H1 (cell line): ENCODE data around the gene KLHL10. TPM values are rescaled to one million over a fixed set of nuclear protein-coding genes. Genes with fewer than 3 reads are reported as not detected.

ENCODE experiments used
- CTCF ChIA-PET: fragments of 300-600 bp; sonication (Branson Sonifier 250); formaldehyde crosslinking; loops from one replicate; lab custom pipeline; 2021; ENCODE audit not compliant: partially characterized antibody; lab: Charles Lee
- POLR2A ChIA-PET: fragments of 300-600 bp; sonication (Branson Sonifier 250); formaldehyde crosslinking; loops from one replicate; lab custom pipeline; 2021; ENCODE audit warnings: inconsistent platforms; ENCODE audit not compliant: partially characterized antibody; lab: Charles Lee
- DNase-seq, 2 experiments: peaks; one replicate each; pipeline versions ENCODE4 v3.0.0 to v3.0.0-alpha.2; 2010 to 2022; ENCODE audit warnings: low spot score in 2 of 2, low read depth in 1 of 2, mixed read lengths in 1 of 2
- FAIRE-seq: peaks from 2 replicates; lab custom pipeline; 2011; peaks lifted over from hg19 to GRCh38; lab: Jason Lieb, UNC
- H2AFZ ChIP-seq: 2 replicates; pipeline ENCODE4 v1.8.1; 2012; ENCODE audit warnings: low read length, inconsistent platforms
- H2AK5ac ChIP-seq: 2 replicates; pipeline ENCODE4 v1.6.1; 2013; ENCODE audit warnings: low read depth, low read length
- H2BK120ac ChIP-seq: replicated peaks from 2 replicates; pipeline ENCODE3; 2013; ENCODE audit warnings: low read depth, low read length, inconsistent platforms
- H2BK12ac ChIP-seq: 2 replicates; pipeline ENCODE4 v1.6.1; 2013; ENCODE audit warnings: low read depth, low read length
- H2BK15ac ChIP-seq: 2 replicates; pipeline ENCODE4 v1.6.1; 2013; ENCODE audit warnings: low read length
- H2BK20ac ChIP-seq: 2 replicates; pipeline ENCODE4 v1.6.1; 2013; ENCODE audit warnings: low read length
- H2BK5ac ChIP-seq: 2 replicates; pipeline ENCODE4 v1.6.1; 2013; ENCODE audit warnings: low read depth, low read length
- H3K14ac ChIP-seq: 2 replicates; pipeline ENCODE4 v1.6.1; 2013; ENCODE audit warnings: inconsistent platforms; ENCODE audit not compliant: insufficient read length
- H3K18ac ChIP-seq: 2 replicates; pipeline ENCODE4 v1.6.1; 2013; ENCODE audit warnings: low read length; ENCODE audit errors: extremely low read depth
- H3K23ac ChIP-seq: 2 replicates; pipeline ENCODE4 v1.6.1; 2013; ENCODE audit warnings: inconsistent platforms; ENCODE audit not compliant: insufficient read length
- H3K23me2 ChIP-seq: 2 replicates; pipeline ENCODE4 v1.6.1; 2013; ENCODE audit warnings: low read depth, low read length
- H3K27ac ChIP-seq: 2 replicates; pipeline ENCODE4 v1.6.1; 2011; ENCODE audit warnings: low read depth, low read length, inconsistent platforms
- H3K27me3 ChIP-seq, 4 experiments: replicated peaks in 1 of 4; 1 replicate in 1 of 4; 2 replicates in 3 of 4; pipeline versions ENCODE4 v1.6.1 to v1.8.1; 2011 to 2013; ENCODE audit warnings: low read length in 3 of 4, mild to moderate bottlenecking in 3 of 4, inconsistent platforms in 2 of 4, mixed read lengths in 2 of 4, moderate library complexity in 1 of 4; ENCODE audit not compliant: control insufficient read depth in 3 of 4, insufficient read depth in 3 of 4; ENCODE audit errors: extremely low read depth in 1 of 4
- H3K36me3 ChIP-seq, 4 experiments: 2 replicates each; pipeline versions ENCODE4 v1.6.1 to v1.8.1; 2011 to 2013; ENCODE audit warnings: mild to moderate bottlenecking in 4 of 4, low read length in 3 of 4, moderate library complexity in 2 of 4, control low read depth in 1 of 4, inconsistent platforms in 1 of 4; ENCODE audit not compliant: insufficient read depth in 4 of 4, control insufficient read depth in 2 of 4
- H3K4ac ChIP-seq: replicated peaks from 2 replicates; pipeline ENCODE3; 2013; ENCODE audit warnings: low read length, low read depth, mixed read lengths, inconsistent platforms; ENCODE audit not compliant: insufficient read length
- H3K4me1 ChIP-seq, 4 experiments: replicated peaks in 1 of 4; 1 replicate in 1 of 4; 2 replicates in 3 of 4; pipeline versions ENCODE4 v1.6.1 to v1.8.1; 2011 to 2013; ENCODE audit warnings: low read length in 3 of 4, inconsistent platforms in 2 of 4, mixed read lengths in 1 of 4; ENCODE audit not compliant: insufficient read depth in 4 of 4, control insufficient read depth in 3 of 4
- H3K4me2 ChIP-seq, 2 experiments: 2 replicates each; pipeline versions ENCODE4 v1.6.1 to v1.8.1; 2011 to 2013; ENCODE audit warnings: low read depth in 2 of 2, low read length in 2 of 2, control low read depth in 1 of 2, inconsistent platforms in 1 of 2, mild to moderate bottlenecking in 1 of 2; ENCODE audit not compliant: insufficient read depth in 1 of 2
- H3K4me3 ChIP-seq, 4 experiments: fragments of 200-600, 300-600 bp in 1 of 4; sonication (generic), shearing (Covaris generic), sonication (Bioruptor Twin) in 1 of 4; 2 replicates each; pipeline versions ENCODE4 v1.5.1 to v1.8.1; 2011 to 2016; ENCODE audit warnings: low read length in 4 of 4, low read depth in 3 of 4, control low read depth in 2 of 4, inconsistent platforms in 2 of 4, mild to moderate bottlenecking in 2 of 4, mixed read lengths in 1 of 4, moderate library complexity in 1 of 4; ENCODE audit not compliant: insufficient read depth in 2 of 4; ENCODE audit errors: extremely low read depth in 1 of 4
- H3K56ac ChIP-seq: replicated peaks from 2 replicates; pipeline ENCODE3; 2013; ENCODE audit warnings: low read depth, mild to moderate bottlenecking, mixed read lengths, low read length, inconsistent platforms; ENCODE audit not compliant: insufficient read length
- H3K79me1 ChIP-seq: 2 replicates; pipeline ENCODE4 v1.6.1; 2013; ENCODE audit warnings: low read depth, low read length, control low read depth
- H3K79me2 ChIP-seq, 2 experiments: 2 replicates each; pipeline versions ENCODE4 v1.6.1 to v1.8.1; 2012 to 2013; ENCODE audit warnings: low read length in 2 of 2, mild to moderate bottlenecking in 2 of 2, inconsistent platforms in 1 of 2; ENCODE audit not compliant: insufficient read depth in 2 of 2, control insufficient read depth in 1 of 2
- H3K9ac ChIP-seq, 4 experiments: replicated peaks in 1 of 4; 1 replicate in 1 of 4; 2 replicates in 3 of 4; pipeline versions ENCODE4 v1.6.1 to v1.8.1; 2011 to 2013; ENCODE audit warnings: low read depth in 3 of 4, low read length in 3 of 4, control low read depth in 2 of 4, mild to moderate bottlenecking in 2 of 4, moderate library complexity in 2 of 4, inconsistent platforms in 1 of 4; ENCODE audit errors: extremely low read depth in 1 of 4
- H3K9me3 ChIP-seq, 2 experiments: 2 replicates each; pipeline versions ENCODE4 v1.6.1 to v1.8.1; 2012 to 2013; ENCODE audit warnings: mild to moderate bottlenecking in 2 of 2, moderate library complexity in 2 of 2, control low read depth in 1 of 2, inconsistent platforms in 1 of 2, low read depth in 1 of 2, low read length in 1 of 2, mixed read lengths in 1 of 2; ENCODE audit not compliant: insufficient read depth in 2 of 2
- H4K20me1 ChIP-seq, 2 experiments: replicated peaks in 1 of 2; 2 replicates each; pipeline versions ENCODE3 to v1.8.1; 2011 to 2013; ENCODE audit warnings: inconsistent platforms in 2 of 2, low read length in 2 of 2, mild to moderate bottlenecking in 1 of 2; ENCODE audit not compliant: insufficient read depth in 2 of 2, control insufficient read depth in 1 of 2
- H4K5ac ChIP-seq: 2 replicates; pipeline ENCODE4 v1.6.1; 2013; ENCODE audit warnings: low read length, low read depth, mixed read lengths, inconsistent platforms; ENCODE audit not compliant: insufficient read length
- H4K8ac ChIP-seq: 2 replicates; pipeline ENCODE4 v1.8.0; 2013; ENCODE audit warnings: mild to moderate bottlenecking, moderate library complexity, low read length, inconsistent platforms; ENCODE audit not compliant: insufficient read depth; ENCODE audit errors: extremely low read depth
- H4K91ac ChIP-seq: replicated peaks from 2 replicates; pipeline ENCODE3; 2013; ENCODE audit warnings: low read length, mixed read lengths, inconsistent platforms; ENCODE audit not compliant: insufficient read length
- FOSL1 ChIP-seq: IDR thresholded peaks from 2 replicates; pipeline ENCODE4 v1.6.1; 2011; ENCODE audit warnings: mild to moderate bottlenecking, low read depth, low read length, moderate library complexity; ENCODE audit not compliant: insufficient read depth
- WGBS, 2 experiments: shearing (Covaris generic) in 1 of 2; methylation state at CpG; one replicate each; pipeline versions ENCODE4 v1.1.6 to v1.1.7; 2013 to 2015; ENCODE audit warnings: low lambda C conversion rate in 2 of 2, mixed read lengths in 2 of 2, inconsistent platforms in 1 of 2, low coverage in 1 of 2, missing lambda C conversion rate in 1 of 2; ENCODE audit not compliant: insufficient replicate concordance in 2 of 2, insufficient coverage in 1 of 2, insufficient read length in 1 of 2; ENCODE audit errors: extremely low coverage in 1 of 2, missing lambda C conversion rate in 1 of 2; 5-methylcytosine and 5-hydroxymethylcytosine counted together
- polyA plus RNA-seq, 7 experiments: library from polyadenylated mRNA; depleted of rRNA in 3 of 7; stranded (reverse) in 5 of 7; unstranded in 2 of 7; fragments of >200 nt in 5 of 7; fragments of 200-250 nt in 2 of 7; gene quantifications; 1 replicate in 5 of 7; 2 replicates in 1 of 7; 4 replicates in 1 of 7; pipeline versions ENCODE4 v1.2.1 to v1.2.3, GENCODE V29; 2011 to 2013; ENCODE audit warnings: missing spikeins in 2 of 7, mixed read lengths in 2 of 7
- total RNA-seq: library from RNA; stranded (reverse); fragmentation: NEBNext Ultra II Directional; extraction: Animal tissue kit (Norgen Biotek cat#: 25700); gene quantifications from 2 replicates; pipeline ENCODE4 v1.2.1, GENCODE V29; 2021
- TF ChIP-seq, protein P1 (sequence below): IDR thresholded peaks from 2 replicates; pipeline ENCODE4 v1.6.1; 2012; ENCODE audit warnings: inconsistent platforms

KLHL10 gene
- total and polyA plus RNA-seq, 2 of the 8 experiments (the other 6 are each of a cell fraction or from before 2014, with no cell fraction given): 0.19 to 0.26 TPM

DNA sequence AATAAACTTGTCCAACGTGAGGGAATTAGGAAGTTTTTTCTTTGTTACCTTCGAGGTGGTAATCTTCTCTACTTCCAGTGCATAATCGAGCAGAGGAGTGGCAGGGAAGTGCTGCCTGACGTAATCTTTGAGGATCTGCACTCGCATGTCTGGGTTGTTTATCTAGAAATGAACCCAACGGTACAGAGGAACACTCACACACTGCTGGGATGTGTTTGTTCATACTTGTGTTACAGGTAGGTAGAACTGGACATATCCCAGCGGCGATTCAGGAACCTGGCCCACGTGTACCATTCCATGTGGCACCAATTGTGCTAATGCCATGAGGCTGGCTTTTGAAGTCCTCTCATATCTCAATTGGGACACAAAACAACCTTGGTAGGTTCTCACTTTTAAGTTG, 31.8 kb downstream of the KLHL10 start:
- POLR2A ChIA-PET: interaction anchor here (1.2 to 2.1 kb wide), 4 partner anchors 10 to 100 kb away, joined by 3 to 6 read pairs (median 5); no protein-coding TSS in a partner anchor
- Histone ChIP-seq H4K8ac (no peak overlapping the region), H3K9me3 (no peaks in the 10 kb centered on the region), H4K20me1 (peaks cover 0 to 11% of the 10 kb centered on the region in 2 experiments), H2BK12ac (no peak overlapping the region), H3K4me3 (no peak overlapping the region), H3K27me3 (no peaks in the 10 kb centered on the region), H3K9ac (no peak overlapping the region), H3K4me1 (no peaks in the 10 kb centered on the region), H3K18ac (no peak overlapping the region), H3K23me2 (peaks cover 4% of the 10 kb centered on the region), H2BK5ac (no peak overlapping the region), H4K91ac (no peak overlapping the region), H3K14ac (no peak overlapping the region), H3K27ac (no peak overlapping the region), H3K4ac (no peak overlapping the region), H2BK20ac (no peak overlapping the region), H4K5ac (no peak overlapping the region), H2AK5ac (no peak overlapping the region), H3K56ac (no peak overlapping the region), H2BK120ac (no peak overlapping the region), H3K4me2 (no peak overlapping the region), H3K79me2 (peaks cover 0 to 5% of the 10 kb centered on the region in 2 experiments; a peak in 2 of 4 replicates), H3K79me1 (no peaks in the 10 kb centered on the region; the same call in 1 of the 2 replicates), H3K36me3 (peaks cover 31 to 75% (median 67%) of the 10 kb centered on the region in 4 experiments), H2AFZ (no peak overlapping the region), H3K23ac (no peak overlapping the region), H2BK15ac (no peak overlapping the region)
- TF ChIP-seq FOSL1: no peak
- TF ChIP-seq, protein P1, sequence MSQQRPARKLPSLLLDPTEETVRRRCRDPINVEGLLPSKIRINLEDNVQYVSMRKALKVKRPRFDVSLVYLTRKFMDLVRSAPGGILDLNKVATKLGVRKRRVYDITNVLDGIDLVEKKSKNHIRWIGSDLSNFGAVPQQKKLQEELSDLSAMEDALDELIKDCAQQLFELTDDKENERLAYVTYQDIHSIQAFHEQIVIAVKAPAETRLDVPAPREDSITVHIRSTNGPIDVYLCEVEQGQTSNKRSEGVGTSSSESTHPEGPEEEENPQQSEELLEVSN: no peak
- DNase-seq (no peak), FAIRE-seq (no peak)
- WGBS, 2 experiments: 98% methylated on average over 9 of the region's 9 CpGs; no CpG with 5 or more reads in 1 of the 2 experiments
- CTCF ChIA-PET: interaction anchor here (1.2 to 1.8 kb wide), 2 partner anchors 18 to 28 kb away, joined by 3 read pairs; no protein-coding TSS in a partner anchor
